Dermis lymphatic vessel endothelial cell (primary cell): Measurements from ENCODE around the gene CXCL14. TPM values are rescaled to one million over a fixed set of nuclear protein-coding genes. Genes with fewer than 3 reads are reported as not detected.

ENCODE experiments used
- total RNA-seq: library from RNA; depleted of rRNA; stranded (reverse); fragments of >200 nt; gene quantifications from 2 replicates; pipeline ENCODE4 v1.2.1, GENCODE V29; 2014

CXCL14 gene
- not detected in 2 replicates for total RNA-seq

GRCh38 chr5:135578685-135579341, at the start of gene CXCL14:
Gene CXCL14, minus strand, starts transcription at chr5:135578991. Its CDS starts 213 bp downstream, at chr5:135578778.

GRCh38 chr5:135535820-135536801, 42.7 kb downstream of the CXCL14 start, which contains the start of gene NEUROG1:
Gene NEUROG1, minus strand, starts transcription at chr5:135535964. Its CDS starts 274 bp downstream, at chr5:135535690.

Other genes with a start within 250 kb of the CXCL14 start
- gene MACROH2A1, start 179.8 kb downstream of the CXCL14 start, total RNA-seq = 139 and 170 TPM in 2 replicates
- not detected in 2 replicates for gene DCANP1, start 131.6 kb downstream of the CXCL14 start, total RNA-seq
- not detected in 2 replicates for gene TIFAB, start 126.6 kb downstream of the CXCL14 start, total RNA-seq
- gene NEUROG1, start 43.0 kb downstream of the CXCL14 start, total RNA-seq = not detected in 2 replicates